ENCODE data around the gene SKP2. TPM values are rescaled to one million over a fixed set of nuclear protein-coding genes. Genes with fewer than 3 reads are reported as not detected.

The SKP2 gene
- total RNA-seq, 1 donor from 2014 or later = 41.3 TPM

- no peak for TF ChIP-seq CTCF (IDR thresholded peaks at IDR 0.05; ENCODE audit: unreplicated experiment)
- Mint-ChIP-seq H3K4me3 (ENCODE audit: unreplicated experiment) (no peak overlapping the region), H3K9me3 (ENCODE audit: unreplicated experiment) (no peaks in the 10 kb centered on the region), H3K36me3 (ENCODE audit: low read depth, unreplicated experiment) (peaks cover 24% of the 10 kb centered on the region), H3K27me3 (ENCODE audit: unreplicated experiment) (peaks cover 2% of the 10 kb centered on the region), H3K4me1 (ENCODE audit: unreplicated experiment) (peaks cover 16% of the 10 kb centered on the region), H3K27ac (ENCODE audit: unreplicated experiment) (no peak overlapping the region)
- no peak for DNase-seq (ENCODE audit: low spot score)
Measured at GRCh38 chr5:36156121-36156601, 4.2 kb downstream of the SKP2 start.

- H3K27me3 Mint-ChIP-seq (ENCODE audit: unreplicated experiment) = peaks cover 2% of the 10 kb centered on the region
- no peak for DNase-seq (ENCODE audit: low spot score)
- TF ChIP-seq CTCF (IDR thresholded peaks at IDR 0.05; ENCODE audit: unreplicated experiment) = no peak
- H3K36me3 Mint-ChIP-seq (ENCODE audit: low read depth, unreplicated experiment) = peaks cover 24% of the 10 kb centered on the region
- H3K9me3 Mint-ChIP-seq (ENCODE audit: unreplicated experiment) = no peaks in the 10 kb centered on the region
- H3K4me3 Mint-ChIP-seq (ENCODE audit: unreplicated experiment) = no peak overlapping the region
- peaks cover 16% of the 10 kb centered on the region for H3K4me1 Mint-ChIP-seq (ENCODE audit: unreplicated experiment)
- no peak overlapping the region for H3K27ac Mint-ChIP-seq (ENCODE audit: unreplicated experiment)
Measured at GRCh38 chr5:36156619-36157018, 4.7 kb downstream of the SKP2 start.

GRCh38 chr5:36158144-36158543 lies 6.2 kb downstream of the SKP2 start:
- Mint-ChIP-seq H3K27me3 (ENCODE audit: unreplicated experiment) (peaks cover 3% of the 10 kb centered on the region), H3K4me3 (ENCODE audit: unreplicated experiment) (no peak overlapping the region), H3K4me1 (ENCODE audit: unreplicated experiment) (peaks cover 9% of the 10 kb centered on the region), H3K36me3 (ENCODE audit: low read depth, unreplicated experiment) (peaks cover 35% of the 10 kb centered on the region), H3K9me3 (ENCODE audit: unreplicated experiment) (no peaks in the 10 kb centered on the region), H3K27ac (ENCODE audit: unreplicated experiment) (no peak overlapping the region)
- no peak for TF ChIP-seq CTCF (IDR thresholded peaks at IDR 0.05; ENCODE audit: unreplicated experiment)
- no peak for DNase-seq (ENCODE audit: low spot score)

- H3K4me3 Mint-ChIP-seq (ENCODE audit: unreplicated experiment) = no peak overlapping the region
- no peak overlapping the region for H3K27ac Mint-ChIP-seq (ENCODE audit: unreplicated experiment)
- no peak for DNase-seq (ENCODE audit: low spot score)
- H3K27me3 Mint-ChIP-seq (ENCODE audit: unreplicated experiment) = peaks cover 2% of the 10 kb centered on the region
- no peak for TF ChIP-seq CTCF (IDR thresholded peaks at IDR 0.05; ENCODE audit: unreplicated experiment)
- H3K36me3 Mint-ChIP-seq (ENCODE audit: low read depth, unreplicated experiment) = peaks cover 41% of the 10 kb centered on the region
- no peaks in the 10 kb centered on the region for H3K4me1 Mint-ChIP-seq (ENCODE audit: unreplicated experiment)
- no peaks in the 10 kb centered on the region for H3K9me3 Mint-ChIP-seq (ENCODE audit: unreplicated experiment)
Measured at GRCh38 chr5:36160617-36161016, 8.7 kb downstream of the SKP2 start.

GRCh38 chr5:36161361-36161760 lies 9.4 kb downstream of the SKP2 start:
- no peak for DNase-seq (ENCODE audit: low spot score)
- H3K9me3 Mint-ChIP-seq (ENCODE audit: unreplicated experiment) = no peaks in the 10 kb centered on the region
- H3K27me3 Mint-ChIP-seq (ENCODE audit: unreplicated experiment) = peaks cover 2% of the 10 kb centered on the region
- H3K27ac Mint-ChIP-seq (ENCODE audit: unreplicated experiment) = no peak overlapping the region
- H3K36me3 Mint-ChIP-seq (ENCODE audit: low read depth, unreplicated experiment) = peaks cover 34% of the 10 kb centered on the region
- H3K4me1 Mint-ChIP-seq (ENCODE audit: unreplicated experiment) = no peaks in the 10 kb centered on the region
- no peak for TF ChIP-seq CTCF (IDR thresholded peaks at IDR 0.05; ENCODE audit: unreplicated experiment)
- H3K4me3 Mint-ChIP-seq (ENCODE audit: unreplicated experiment) = no peak overlapping the region

Measured in endothelial cell (in vitro differentiated cells).